Omental fat pad (tissue), 4 donors: ENCODE measurements around the gene PRPF38B. TPM values are rescaled to one million over a fixed set of nuclear protein-coding genes. Genes with fewer than 3 reads are reported as not detected.

ENCODE experiments used
- ATAC-seq: fragments of 150-250 bp; one replicate; pipeline ENCODE4 v1.9.1; 2016; ENCODE audit warnings: mild to moderate bottlenecking, moderate library complexity; ENCODE audit not compliant: low FRiP score
- DNase-seq: peaks from one replicate; pipeline ENCODE4 v3.0.0-alpha.2; 2019; ENCODE audit warnings: low spot score
- total RNA-seq, 4 donors: library from RNA; depleted of rRNA; stranded (reverse); fragments of >200 nt; gene quantifications; one replicate each; pipeline ENCODE4 v1.1.0, GENCODE V29; 2016
- TF ChIP-seq, protein P1 (sequence below), 3 donors: fragments of 450-650 bp; IDR thresholded peaks; one replicate each; pipeline ENCODE4 v1.5.1; 2016 to 2017; ENCODE audit warnings: antibody characterized with exemption in 3 of 3, mild to moderate bottlenecking in 3 of 3, moderate library complexity in 2 of 3

PRPF38B gene
- total RNA-seq, 4 donors from 2014 or later, result 17.6 to 41.6 (median 30.6) TPM

DNA sequence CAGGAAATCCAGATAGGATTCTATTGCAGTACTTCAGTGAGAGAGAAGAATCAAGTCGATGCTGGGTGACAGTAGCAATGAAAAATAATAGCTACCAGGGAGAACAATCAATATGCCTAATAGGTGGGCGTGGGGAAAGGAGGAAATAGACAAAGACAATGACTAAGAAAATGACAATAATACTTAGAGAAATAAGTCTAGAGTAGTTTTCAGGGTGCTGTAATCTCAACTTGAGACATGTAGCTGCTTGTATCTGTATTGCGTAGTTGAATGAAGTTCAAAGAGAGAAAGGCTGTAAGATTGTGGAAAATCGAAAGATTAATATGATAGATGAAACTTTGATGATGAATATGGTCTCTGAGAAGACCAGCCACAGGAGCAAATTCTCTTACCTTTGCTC is 57.0 kb downstream of the PRPF38B start:
- no peak for ATAC-seq

DNA sequence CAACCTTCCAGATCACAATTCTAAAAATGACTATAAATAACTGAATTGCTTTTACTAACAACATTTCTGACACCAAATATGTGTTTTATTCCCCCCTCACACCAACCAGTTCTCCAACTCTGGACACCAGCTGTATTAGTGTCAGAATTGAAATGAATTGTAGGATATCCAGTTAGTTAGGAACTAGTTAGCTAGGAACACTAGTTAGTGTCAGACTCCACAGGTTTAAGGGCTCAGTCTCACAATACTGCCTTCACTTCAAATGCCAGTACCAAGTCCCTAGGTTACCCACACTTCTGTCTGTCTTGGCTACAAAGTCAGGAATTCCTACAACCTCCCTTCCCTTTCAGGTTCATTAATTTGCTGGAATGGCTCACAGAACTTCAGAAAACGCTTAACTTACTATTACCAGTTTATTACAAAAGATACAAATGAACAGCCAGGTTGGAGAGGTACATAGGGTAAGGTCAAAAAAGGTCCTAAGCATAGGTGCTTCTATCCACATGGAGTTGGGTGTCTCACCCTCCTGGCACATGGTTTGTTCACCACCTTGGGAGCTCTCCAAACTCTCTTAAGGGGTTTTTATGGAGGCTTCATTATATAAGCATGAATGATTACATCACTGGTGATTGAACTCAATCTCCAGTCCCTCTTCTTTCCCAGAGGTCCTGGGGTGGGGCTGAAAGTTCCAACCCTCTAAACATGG is 58.5 kb downstream of the PRPF38B start:
- ATAC-seq, result no peak
- TF ChIP-seq, protein P1, sequence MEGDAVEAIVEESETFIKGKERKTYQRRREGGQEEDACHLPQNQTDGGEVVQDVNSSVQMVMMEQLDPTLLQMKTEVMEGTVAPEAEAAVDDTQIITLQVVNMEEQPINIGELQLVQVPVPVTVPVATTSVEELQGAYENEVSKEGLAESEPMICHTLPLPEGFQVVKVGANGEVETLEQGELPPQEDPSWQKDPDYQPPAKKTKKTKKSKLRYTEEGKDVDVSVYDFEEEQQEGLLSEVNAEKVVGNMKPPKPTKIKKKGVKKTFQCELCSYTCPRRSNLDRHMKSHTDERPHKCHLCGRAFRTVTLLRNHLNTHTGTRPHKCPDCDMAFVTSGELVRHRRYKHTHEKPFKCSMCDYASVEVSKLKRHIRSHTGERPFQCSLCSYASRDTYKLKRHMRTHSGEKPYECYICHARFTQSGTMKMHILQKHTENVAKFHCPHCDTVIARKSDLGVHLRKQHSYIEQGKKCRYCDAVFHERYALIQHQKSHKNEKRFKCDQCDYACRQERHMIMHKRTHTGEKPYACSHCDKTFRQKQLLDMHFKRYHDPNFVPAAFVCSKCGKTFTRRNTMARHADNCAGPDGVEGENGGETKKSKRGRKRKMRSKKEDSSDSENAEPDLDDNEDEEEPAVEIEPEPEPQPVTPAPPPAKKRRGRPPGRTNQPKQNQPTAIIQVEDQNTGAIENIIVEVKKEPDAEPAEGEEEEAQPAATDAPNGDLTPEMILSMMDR (IDR thresholded peaks at IDR 0.05), result no peak
- DNase-seq, result no peak

More for the DNA sequence above, 57.0 kb downstream of the PRPF38B start:
- TF ChIP-seq, protein P1 (IDR thresholded peaks at IDR 0.05), result no peak
- no peak for DNase-seq

Other genes starting within 250 kb of the PRPF38B start
- gene NBPF6, start 242.0 kb upstream of the PRPF38B start, total RNA-seq, result not detected
- 10 to 100 TPM; 14.3 to 25.5 (median 17.8) TPM for gene EEIG2, start 132.2 kb upstream of the PRPF38B start, total RNA-seq
- 1 to 10 TPM; 2.8 to 4.9 (median 4.5) TPM for gene HENMT1, start 31.2 kb upstream of the PRPF38B start, total RNA-seq
- gene FNDC7, start 20.6 kb downstream of the PRPF38B start, total RNA-seq, result not detected
- gene STXBP3, start 54.4 kb downstream of the PRPF38B start, total RNA-seq, result 100 to 1,000 TPM in 1 of 4 donors, 10 to 100 TPM in 3; 38.3 to 103 (median 52.8) TPM
- gene AKNAD1, start 164.8 kb downstream of the PRPF38B start, total RNA-seq, result under 1 TPM in 1 of 4 donors, not detected in 3; 0.84 TPM
- 10 to 100 TPM in 2 of 4 donors, 1 to 10 TPM in 2; 4.0 to 24.4 (median 8.7) TPM for gene GPSM2, start 184.7 kb downstream of the PRPF38B start, total RNA-seq